ENCODE data around the gene ZNF280D.
A peak's percentile ranks its signal among the peaks of the same experiment; 100 is the strongest.

Gene ZNF280D

DNA sequence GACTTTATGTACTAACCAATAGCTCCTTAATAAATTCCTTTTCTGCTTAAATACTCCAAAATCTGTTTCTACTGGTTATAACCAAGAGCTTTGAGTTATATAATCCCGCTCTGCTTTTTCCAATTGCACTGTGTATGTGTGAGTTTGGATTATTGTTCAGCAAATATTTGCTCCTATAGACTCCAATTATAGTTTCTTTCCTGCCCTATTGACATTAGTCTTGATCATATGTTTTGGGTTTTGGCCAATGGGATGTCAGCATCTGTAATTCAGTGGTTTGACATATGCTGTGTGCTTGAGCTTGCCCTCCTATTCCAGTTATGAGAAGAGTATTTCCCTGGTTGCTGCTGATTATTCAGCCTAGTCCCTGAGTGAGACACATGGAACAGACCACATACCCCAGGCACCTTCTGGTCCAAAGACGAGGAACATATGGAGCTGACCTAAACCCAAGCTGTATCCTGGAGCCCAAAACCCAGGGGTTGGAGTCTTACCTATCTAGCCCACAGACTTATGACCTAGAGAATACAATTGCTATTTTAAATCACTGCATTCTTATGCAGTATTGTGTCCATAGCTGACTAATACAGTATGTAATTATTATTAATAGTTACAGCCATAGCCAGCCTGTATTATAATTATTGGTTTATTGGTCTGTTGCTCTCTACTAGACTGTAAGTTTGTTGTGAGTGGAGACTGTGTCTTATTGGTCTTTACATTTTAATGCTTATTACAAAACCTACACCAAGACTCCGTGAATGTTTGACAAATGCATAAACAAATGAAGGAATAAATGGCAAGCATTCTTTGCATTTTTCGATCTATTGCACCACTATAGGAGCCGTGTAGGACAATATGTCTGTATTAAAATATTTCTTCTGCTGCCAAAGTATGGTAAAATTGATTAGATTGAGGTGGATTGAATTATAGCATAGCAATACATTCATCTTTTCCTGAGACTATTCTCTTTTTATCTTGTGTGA, 11.7 kb upstream of the ZNF280D start:
- TF ChIP-seq, protein P1, sequence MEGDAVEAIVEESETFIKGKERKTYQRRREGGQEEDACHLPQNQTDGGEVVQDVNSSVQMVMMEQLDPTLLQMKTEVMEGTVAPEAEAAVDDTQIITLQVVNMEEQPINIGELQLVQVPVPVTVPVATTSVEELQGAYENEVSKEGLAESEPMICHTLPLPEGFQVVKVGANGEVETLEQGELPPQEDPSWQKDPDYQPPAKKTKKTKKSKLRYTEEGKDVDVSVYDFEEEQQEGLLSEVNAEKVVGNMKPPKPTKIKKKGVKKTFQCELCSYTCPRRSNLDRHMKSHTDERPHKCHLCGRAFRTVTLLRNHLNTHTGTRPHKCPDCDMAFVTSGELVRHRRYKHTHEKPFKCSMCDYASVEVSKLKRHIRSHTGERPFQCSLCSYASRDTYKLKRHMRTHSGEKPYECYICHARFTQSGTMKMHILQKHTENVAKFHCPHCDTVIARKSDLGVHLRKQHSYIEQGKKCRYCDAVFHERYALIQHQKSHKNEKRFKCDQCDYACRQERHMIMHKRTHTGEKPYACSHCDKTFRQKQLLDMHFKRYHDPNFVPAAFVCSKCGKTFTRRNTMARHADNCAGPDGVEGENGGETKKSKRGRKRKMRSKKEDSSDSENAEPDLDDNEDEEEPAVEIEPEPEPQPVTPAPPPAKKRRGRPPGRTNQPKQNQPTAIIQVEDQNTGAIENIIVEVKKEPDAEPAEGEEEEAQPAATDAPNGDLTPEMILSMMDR (IDR thresholded peaks at IDR 0.05; ENCODE audit: extremely low read depth, missing control alignments), result no peak
- DNase-seq (ENCODE audit: low spot score), result no peak

DNA sequence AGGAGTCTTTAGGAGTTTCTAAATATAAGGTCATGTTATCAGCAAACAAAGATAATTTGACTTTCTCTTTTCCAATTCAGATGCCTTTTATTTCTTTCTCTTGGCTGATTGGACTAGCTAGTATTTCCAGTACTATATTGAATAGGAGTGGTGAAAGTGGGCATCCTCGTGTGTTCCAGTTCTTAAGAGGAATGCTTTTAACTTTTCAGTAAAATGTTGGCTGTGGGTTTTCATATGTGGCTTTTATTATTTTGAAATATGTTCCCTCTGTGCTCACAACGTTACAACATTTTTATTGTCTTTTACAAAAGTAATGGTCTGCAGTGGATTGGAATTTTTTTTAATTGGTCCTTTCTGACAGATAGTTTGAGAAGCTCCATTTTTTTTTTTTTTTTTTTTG, 8.2 kb upstream of the ZNF280D start:
- TF ChIP-seq, protein P1 (IDR thresholded peaks at IDR 0.05; ENCODE audit: extremely low read depth, missing control alignments), result no peak
- DNase-seq (ENCODE audit: low spot score), result no peak

DNA sequence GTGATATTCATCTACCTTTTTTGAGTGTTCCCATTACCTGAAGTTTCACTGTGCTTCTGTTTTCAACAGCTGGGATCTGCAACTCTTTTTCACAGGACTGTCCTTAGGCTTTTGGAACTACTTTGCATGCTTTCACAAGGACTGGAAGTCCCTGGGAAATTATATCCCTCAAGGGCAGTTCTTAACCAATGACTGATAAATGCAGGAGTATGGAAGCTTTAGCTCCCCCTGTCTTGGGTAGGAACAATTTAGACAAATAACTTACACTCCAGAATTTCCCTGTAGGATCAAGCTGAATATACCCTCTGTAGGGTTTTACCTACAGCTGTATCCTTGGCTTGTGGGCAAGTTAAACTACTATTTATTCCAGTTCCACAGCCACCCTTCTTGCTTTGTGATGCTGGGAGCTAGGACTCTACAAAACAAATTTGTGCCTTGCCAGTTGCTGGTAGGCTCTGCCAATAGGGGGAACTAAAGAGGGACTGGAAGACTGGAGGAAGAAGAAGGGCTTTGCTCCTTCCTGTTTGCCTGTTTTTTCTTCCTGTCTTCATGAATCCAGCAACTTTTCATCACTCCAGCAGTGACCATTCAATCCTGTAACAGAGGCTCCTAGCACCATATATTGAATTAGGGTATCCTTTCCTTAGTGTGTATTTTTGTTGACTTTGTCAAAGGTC, 6.8 kb upstream of the ZNF280D start:
- no peak for DNase-seq (ENCODE audit: low spot score)
- TF ChIP-seq, protein P1 (IDR thresholded peaks at IDR 0.05; ENCODE audit: extremely low read depth, missing control alignments), result peak; percentile 7

DNA sequence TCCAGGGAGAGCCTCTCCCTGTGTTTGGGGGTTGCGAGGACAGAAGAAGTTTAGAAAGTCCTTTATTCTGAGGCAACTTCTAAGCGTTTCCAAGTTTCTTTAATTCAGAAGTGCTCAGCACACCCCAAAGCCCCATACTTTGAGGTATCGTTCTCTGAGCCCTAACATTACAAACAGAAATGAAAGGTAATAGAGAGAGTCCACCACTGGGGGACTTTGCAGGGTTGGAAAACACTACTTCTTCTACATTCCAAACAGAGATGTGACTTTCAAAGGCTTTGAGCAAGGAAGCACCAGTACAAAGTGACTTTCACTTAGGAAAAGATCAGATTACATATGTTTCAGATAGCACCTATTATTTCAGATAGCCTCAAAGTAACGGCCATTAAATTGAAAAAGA, 6.2 kb upstream of the ZNF280D start:
- TF ChIP-seq, protein P1 (IDR thresholded peaks at IDR 0.05; ENCODE audit: extremely low read depth, missing control alignments), result no peak
- DNase-seq (ENCODE audit: low spot score), result no peak

- TF ChIP-seq, protein P1 (IDR thresholded peaks at IDR 0.05; ENCODE audit: extremely low read depth, missing control alignments), result no peak
- no peak for DNase-seq (ENCODE audit: low spot score)
Measured at GRCh38 chr15:56737791-56738190, 4.5 kb upstream of the ZNF280D start.

- TF ChIP-seq, protein P1 (IDR thresholded peaks at IDR 0.05; ENCODE audit: extremely low read depth, missing control alignments), result no peak
- DNase-seq (ENCODE audit: low spot score), result no peak
Measured at GRCh38 chr15:56736881-56737707, 3.8 kb upstream of the ZNF280D start.
